Sigmoid colon (tissue), 4 donors: ENCODE measurements around the gene REEP5.

Source experiments
- CTCF ChIP-seq, 4 experiments: fragments of 450-650 bp in 3 of 4; fragments of 200-600 bp in 1 of 4; IDR thresholded peaks; one replicate each; pipeline ENCODE4 v1.5.1; 2016 to 2019; ENCODE audit warnings: antibody characterized with exemption in 4 of 4, mild to moderate bottlenecking in 3 of 4, moderate library complexity in 2 of 4
- EP300 ChIP-seq, 4 donors: sonication (generic); formaldehyde crosslinking; IDR thresholded peaks; one replicate each; pipeline ENCODE4 v1.6.1; 2017; ENCODE audit warnings: antibody characterized with exemption in 4 of 4
- POLR2A ChIP-seq, 2 donors: fragments of 450-650 bp; IDR thresholded peaks; one replicate each; pipeline ENCODE4 v1.6.1; 2016; ENCODE audit warnings: antibody characterized with exemption in 2 of 2, mild to moderate bottlenecking in 2 of 2, moderate library complexity in 2 of 2
- POLR2AphosphoS5 ChIP-seq, 4 donors: sonication (generic); formaldehyde crosslinking; IDR thresholded peaks; one replicate each; pipeline ENCODE4 v1.6.1; 2017; ENCODE audit warnings: antibody characterized with exemption in 4 of 4

GRCh38 chr5:112960863-112961504 lies 39.0 kb upstream of the REEP5 start:
- TF ChIP-seq CTCF (IDR thresholded peaks at IDR 0.05) = no peak
- TF ChIP-seq POLR2AphosphoS5 (IDR thresholded peaks at IDR 0.05) = no peak
- TF ChIP-seq POLR2A (IDR thresholded peaks at IDR 0.05) = no peak
- TF ChIP-seq EP300 (IDR thresholded peaks at IDR 0.05) = no peak
